IPS-NIHi7 (cell line): ENCODE measurements around the gene CPNE9.
A peak's percentile ranks its signal among the peaks of the same experiment; 100 is the strongest.

Source experiments
- DNase-seq: peaks from one replicate; pipeline ENCODE4 v3.0.0; 2012; ENCODE audit warnings: mixed read lengths; ENCODE audit errors: extremely low spot score

The CPNE9 gene

DNA sequence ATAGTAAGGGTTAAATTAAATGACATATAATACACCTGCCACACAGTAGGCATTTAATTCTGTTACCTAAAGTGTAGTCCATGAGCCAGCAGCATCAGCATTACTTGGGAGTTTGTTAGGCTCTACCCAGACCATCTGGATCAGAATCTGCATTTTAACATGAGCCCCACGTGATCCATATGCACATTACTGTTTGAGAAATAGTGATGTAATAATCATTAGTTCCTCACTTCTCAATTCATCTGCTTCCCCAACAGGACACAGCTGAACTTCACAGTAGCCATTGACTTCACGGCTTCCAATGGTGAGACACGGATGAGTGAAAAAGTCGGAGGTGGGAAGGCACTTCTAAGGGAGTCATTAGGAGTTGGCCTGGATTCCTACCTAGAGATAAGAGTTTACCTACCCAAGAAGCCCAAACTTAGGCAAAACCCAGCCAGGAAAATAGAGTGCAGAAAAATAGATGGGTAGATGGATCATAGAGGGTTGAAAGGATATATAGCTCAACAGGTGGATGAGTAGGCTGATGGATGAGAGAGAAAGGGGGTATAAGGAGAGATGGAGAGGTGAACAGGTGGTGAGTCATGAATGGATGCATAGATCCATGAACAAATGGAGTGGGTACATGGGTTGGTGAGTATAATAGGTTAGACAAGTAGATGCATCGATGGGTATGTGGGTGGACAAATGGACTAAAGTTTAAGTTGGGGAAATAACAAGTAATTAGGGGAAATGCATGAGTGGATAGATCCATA lies 13.3 kb downstream of the CPNE9 start:
- no peak for DNase-seq

DNA sequence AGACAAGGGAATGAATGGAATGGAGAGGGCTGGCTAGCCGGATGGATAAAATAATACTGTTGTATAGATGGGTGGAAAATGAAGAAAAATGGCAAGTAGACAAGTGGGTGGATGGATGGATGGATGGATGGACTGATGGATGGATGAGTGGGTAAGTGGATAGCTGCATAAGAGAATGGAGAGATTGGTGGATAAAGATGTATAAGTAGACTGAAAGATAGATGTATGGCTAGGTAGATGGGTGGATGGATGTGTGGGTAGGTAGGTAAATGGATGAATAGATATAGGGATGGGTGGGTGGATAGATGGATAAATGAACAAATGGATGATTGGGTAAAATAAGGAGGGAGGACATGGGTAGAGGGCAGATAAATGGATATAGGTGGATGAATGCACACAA lies 13.9 kb downstream of the CPNE9 start:
- DNase-seq, result no peak

- DNase-seq, result no peak
These were observed 14.5 kb downstream of the CPNE9 start for GRCh38 chr3:9718118-9718517.

DNA sequence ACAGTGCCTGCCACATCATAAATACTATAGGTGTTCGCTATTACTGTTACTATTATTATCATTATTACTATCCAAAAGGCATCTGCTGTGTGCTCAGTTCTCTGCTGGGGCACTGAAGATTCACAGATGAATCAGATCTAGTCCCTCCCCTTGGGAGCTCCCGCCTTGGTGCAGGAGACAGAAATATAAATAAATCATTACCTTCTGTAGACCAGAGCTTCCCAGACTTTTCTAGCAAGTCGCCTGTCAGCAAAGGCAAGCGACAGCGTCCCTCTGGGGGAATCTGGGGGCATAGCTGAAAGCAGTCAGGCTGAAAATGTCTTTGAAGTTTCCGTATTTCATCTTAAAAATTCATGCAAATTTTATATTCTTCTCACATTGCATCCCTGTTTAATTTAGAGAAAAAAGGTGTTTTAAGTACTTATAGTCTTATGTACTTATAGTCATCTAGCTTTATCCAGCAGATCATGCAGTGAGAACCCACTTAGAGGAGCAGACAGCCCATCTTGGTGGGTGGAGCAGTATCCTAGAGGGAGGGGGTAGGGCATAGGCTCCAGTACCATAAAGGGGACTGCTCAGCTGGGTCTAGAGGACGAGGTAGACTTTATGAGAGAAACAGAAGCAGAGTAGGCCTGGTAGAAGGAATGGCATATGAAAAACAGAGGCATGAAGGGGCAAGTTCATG lies 17.5 kb downstream of the CPNE9 start:
- no peak for DNase-seq

GRCh38 chr3:9721700-9722060 lies 18.0 kb downstream of the CPNE9 start:
- no peak for DNase-seq

DNA sequence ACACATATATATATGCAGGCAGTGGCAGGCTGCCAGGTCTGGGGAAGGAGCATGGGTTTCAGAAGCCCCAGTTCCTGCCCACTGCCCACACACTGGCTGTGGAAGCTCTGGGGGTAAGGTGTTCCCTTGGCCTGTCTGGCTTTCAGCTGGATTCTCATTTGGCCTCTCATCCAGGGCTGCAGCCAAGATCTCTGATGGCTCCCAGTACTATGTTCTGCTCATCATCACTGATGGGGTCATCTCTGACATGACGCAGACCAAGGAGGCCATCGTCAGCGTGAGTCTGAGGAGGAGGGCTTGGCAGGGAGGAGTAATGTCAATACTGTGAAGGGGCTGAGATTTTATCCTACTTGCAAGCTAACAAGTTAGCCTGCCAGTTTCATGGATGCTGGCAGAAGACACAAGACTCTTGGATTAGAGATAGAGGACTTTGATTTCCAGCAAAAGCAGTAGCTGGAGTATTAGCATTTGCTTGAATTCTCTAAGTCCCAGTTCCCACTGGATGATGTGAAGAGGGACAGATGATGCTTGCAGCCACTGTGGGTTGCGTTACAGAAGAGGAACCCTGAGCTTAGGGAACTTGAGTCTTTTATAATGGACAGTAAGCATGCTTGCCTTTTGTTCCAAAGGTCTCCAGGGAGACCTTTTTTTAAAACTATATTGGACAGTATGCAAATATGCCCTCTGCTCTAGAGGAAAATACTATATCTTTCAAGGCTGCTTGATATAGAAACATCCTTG lies 22.3 kb downstream of the CPNE9 start:
- no peak for DNase-seq

DNA sequence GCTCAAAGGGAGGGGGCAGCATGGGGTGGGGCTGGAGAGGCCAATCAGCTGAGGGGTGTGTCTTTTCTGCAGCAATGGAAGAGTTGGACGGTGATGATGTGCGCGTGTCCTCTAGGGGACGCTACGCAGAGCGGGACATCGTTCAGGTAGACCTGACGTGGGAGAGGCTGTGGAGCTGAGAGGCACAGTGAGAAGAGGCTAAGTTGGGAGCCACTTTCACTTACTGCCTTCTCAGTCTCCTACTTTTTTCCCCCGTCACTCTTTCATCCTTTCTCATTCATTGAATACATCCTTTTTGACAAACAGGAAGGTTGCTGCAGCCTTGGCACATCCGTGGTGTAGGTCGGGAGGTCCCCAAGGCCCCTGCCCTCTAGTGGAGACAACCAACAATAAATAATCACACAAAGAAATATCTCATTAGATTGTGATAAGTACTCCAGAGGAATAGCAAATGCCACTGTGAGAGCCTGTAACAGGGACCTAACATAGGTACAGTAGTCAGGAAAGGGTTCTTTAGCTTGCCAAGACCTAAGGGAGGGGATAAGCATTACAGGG lies 23.5 kb downstream of the CPNE9 start:
- peak; percentile 82 for DNase-seq

GRCh38 chr3:9727743-9728142 lies 24.1 kb downstream of the CPNE9 start:
- no peak for DNase-seq

DNA sequence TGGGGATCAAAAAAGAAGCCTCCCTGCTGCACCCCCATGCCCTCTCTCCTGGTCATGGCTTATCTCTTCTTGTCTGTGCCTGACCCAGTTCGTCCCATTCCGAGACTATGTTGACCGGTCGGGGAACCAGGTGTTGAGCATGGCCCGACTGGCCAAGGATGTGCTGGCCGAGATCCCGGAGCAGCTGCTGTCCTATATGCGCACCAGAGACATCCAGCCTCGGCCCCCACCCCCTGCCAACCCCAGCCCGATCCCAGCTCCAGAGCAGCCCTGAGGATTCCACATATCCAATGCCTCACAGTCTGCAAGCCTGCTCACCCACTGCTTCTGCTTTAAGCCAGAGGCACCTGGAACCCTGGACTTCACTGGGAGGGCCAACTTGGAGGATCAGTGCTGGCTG lies 25.8 kb downstream of the CPNE9 start:
- DNase-seq, result no peak

DNA sequence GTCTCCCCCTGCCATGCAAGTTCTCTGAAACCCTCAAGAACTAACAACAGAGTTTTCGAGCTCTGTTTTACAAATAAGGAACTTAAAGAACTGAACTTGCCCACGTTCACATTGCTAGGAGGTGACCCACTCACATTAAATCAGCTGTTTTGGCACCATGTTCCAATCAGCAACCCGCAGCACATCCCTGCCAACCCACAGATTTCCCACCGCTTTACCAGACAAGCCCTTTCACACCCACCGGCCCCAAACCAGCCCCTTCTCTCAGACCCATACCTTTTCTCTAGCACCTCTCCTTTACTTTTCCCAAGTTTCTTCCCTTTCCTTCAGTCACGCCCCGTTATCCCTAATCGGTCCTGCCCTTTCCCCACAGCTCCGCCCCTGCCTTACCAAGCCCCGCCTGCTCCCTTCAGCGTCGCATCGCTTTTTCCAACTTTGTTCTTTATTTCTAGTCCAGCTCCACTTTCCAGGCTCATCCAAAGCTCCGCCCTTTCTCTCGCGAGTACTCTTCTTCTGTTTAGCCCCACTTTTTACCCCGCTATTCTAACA lies 27.1 kb downstream of the CPNE9 start:
- DNase-seq, result peak; percentile 84

DNA sequence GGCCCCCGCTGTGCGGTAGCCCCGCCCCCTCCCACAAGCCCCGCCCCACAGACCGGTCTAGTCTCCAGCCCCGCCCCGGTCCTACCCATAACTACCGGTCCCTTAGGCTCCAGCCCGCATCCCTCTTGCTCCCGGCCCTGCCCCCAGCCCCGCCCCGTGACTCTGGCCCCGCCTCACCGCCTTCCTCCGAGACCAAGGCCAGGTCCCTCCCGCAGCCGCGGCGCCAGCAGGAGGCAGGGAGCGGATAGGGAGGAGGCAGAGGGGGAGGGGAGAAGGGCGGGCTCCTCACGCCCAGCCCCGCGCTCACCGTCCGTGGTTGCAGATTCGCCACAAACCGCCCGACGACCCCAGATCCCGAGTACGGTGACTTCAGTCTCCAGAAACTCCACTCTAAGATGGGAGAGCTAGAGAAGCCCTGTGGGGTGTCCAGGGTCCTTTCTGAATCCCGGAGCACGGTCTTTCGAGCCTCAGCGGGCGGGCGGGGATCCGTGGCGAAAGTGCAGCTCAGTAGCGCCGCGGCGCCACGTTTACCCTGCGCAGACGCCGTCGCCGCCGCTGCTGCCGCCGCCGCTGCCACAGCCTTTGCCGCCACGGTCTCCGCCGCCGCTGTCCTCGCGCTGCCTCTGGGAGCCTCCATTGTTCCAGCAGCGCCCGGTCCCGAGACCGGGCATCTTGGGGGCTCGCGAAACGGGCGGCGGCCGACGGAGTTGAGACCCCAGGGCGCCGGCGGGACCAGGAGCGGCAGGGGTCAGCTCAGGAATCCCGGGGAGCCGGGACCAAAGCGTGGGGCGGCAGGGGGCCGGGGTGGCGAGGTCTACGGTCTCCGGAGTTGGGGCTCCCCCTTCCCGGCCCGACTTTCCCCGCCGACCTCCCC lies 27.8 kb downstream of the CPNE9 start, which contains the start of gene BRPF1:
Gene BRPF1 (plus strand): TSS at position 530 of the 874 bp plus-strand sequence. CDS start 2,406 bp downstream, outside the sequence.
- peak; percentile 100 for DNase-seq

DNA sequence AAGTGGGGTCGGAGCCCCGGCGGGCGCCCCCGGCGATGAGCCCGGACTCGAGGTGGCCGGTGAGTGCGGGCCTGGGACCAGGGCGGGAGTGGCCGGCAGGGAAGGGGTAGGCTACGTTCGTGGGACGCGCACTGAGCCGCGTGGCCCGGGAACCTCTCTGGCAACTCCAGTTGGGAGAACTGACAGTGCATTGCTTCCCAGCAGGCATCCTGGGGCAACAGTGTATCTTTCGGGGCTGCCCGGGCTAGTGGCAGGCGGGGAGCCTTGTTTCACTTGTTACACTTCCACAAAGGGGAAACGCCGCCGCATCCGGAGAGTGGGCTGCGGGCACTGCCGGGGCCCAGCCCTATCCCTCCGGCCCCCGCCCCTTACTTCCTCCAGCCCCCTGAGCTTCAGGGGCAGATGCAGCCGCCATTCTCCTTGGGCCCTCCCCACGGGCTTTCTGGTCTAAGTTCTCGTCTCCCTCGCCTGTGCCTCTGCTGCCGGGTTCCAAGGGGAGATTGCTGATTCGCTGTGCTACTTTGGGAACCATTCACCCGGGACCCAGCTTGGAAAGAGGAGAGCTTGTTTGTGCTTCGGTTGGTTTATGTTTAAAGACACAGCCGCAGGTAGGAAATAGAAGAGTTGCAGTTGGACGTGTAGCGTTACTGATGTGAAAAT lies 28.6 kb downstream of the CPNE9 start:
- DNase-seq, result peak; percentile 31

GRCh38 chr3:9732740-9733115 lies 29.1 kb downstream of the CPNE9 start:
- no peak for DNase-seq

- DNase-seq, result no peak
These were observed 33.2 kb downstream of the CPNE9 start for GRCh38 chr3:9736831-9737230.

- no peak for DNase-seq
These were observed 35.5 kb downstream of the CPNE9 start for GRCh38 chr3:9739181-9739580.

GRCh38 chr3:9742560-9742959 lies 38.9 kb downstream of the CPNE9 start:
- no peak for DNase-seq

GRCh38 chr3:9743548-9743947 lies 39.9 kb downstream of the CPNE9 start:
- no peak for DNase-seq

GRCh38 chr3:9744162-9744561 lies 40.5 kb downstream of the CPNE9 start:
- DNase-seq, result no peak

GRCh38 chr3:9745521-9745920 lies 41.9 kb downstream of the CPNE9 start:
- DNase-seq, result no peak

- no peak for DNase-seq
These were observed 42.7 kb downstream of the CPNE9 start for GRCh38 chr3:9746330-9746729.

DNA sequence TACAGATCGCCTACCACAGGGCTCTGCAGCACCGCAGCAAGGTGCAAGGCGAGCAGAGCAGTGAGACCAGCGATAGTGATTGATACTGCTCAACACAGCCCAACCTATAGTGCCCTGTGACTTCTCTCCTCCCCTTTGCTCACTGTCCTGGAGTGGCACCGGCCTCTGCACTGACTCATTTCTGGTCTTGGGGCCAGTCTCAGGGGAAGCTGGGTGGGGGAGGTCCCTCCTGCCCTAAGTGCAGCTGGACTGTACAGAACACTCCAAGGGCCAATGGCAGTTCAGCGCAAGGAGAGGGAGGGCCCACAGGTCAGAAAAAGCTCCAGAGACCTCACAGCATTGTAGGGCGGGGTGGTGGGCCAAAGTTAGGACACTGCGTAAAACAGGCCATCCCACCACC lies 43.6 kb downstream of the CPNE9 start:
- DNase-seq, result no peak
